GM10248 (cell line): ENCODE data around the gene BRSK2.

Source experiments
- CTCF ChIA-PET: fragments of 300-600 bp; sonication (Branson Sonifier 250); formaldehyde crosslinking; extraction: SDS; loops from one replicate; lab custom pipeline; 2021; ENCODE audit warnings: antibody characterized with exemption; lab: Yijun Ruan, JAX
- POLR2A ChIA-PET: fragments of 350-650 bp; sonication (Branson Sonifier 250); formaldehyde crosslinking; extraction: SDS; loops from one replicate; lab custom pipeline; 2020; ENCODE audit warnings: antibody characterized with exemption; lab: Yijun Ruan, JAX
- DNase-seq: peaks from one replicate; pipeline ENCODE4 v3.0.0; 2012; ENCODE audit errors: extremely low spot score
- CTCF ChIP-seq: IDR thresholded peaks from 2 replicates; pipeline ENCODE4 v1.5.1; 2012; ENCODE audit warnings: mild to moderate bottlenecking, low read depth; ENCODE audit errors: extremely low read depth, missing control alignments, control extremely low read depth

The BRSK2 gene

DNA sequence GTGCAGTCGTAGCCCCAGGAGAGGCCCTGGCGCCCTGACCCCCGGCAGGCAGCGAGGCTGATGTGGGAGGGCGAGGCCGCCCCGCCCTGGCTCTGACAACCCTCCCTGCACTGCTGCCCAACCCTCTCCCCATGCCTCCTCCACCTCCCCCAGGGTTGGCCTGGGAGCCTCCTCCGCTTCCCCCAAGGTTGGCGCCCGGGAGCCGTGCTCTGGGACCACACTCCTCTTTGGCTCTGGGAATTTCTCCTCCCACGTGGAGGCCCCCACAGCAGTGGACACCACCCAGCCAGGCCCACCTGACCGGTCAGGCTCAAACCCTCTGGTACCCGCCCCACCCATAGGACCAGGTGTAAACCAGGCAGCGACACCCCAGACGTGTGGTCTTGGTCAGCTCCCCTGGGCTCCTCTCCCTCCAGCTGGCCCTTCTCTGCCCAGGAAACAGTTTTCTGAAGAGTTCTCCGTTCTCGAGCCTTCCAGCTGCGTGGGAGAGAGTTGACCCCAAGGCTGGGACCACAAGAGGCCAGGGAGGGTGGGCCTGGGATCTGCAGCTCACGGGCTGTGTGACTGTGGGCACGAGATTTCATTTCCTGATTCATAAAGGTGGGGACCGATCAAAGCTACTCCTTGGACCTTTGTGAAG, 39.5 kb upstream of the BRSK2 start:
- ChIA-PET CTCF (interaction anchor here (1.0 to 1.2 kb wide), 2 partner anchors 27 to 32 kb away, joined by 3 read pairs; no protein-coding TSS in a partner anchor), POLR2A (no interaction called here)
- TF ChIP-seq CTCF, result no peak
- DNase-seq, result no peak

DNA sequence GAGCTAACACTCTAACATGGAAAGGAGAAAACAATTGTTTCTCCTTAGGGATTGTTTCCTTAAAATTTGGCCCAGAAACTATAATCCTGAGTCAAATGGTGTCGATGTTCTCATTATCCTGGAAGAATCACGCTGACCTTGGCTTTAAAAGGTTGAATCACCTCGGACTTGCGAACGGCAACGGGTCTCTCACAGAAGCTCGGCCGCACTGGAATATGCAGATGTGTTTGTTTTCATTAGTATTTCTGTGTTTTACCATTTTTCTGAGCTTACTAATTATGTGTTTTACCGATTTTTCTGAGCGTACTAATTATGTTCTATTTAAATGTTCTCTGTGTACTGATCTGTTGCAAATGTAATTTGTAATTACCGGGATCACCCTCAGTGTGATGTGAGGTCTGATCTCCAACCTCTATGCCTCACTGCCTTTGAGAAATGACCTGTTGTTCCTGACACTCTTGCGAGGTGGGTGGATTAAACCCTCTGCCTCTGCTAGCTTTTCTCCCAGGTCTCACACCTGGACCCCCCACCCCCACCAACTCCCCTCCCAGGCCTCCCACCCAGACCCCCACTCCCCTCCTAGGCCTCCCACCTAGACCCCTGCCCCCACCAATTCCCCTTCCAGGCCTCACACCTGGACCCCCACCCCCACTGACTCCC, 38.3 kb upstream of the BRSK2 start:
- no peak for DNase-seq
- POLR2A ChIA-PET, result no interaction called here
- CTCF ChIA-PET, result interaction anchor here (1.0 to 1.2 kb wide), 2 partner anchors 29 to 31 kb away, joined by 3 read pairs; no protein-coding TSS in a partner anchor
- TF ChIP-seq CTCF, result no peak

DNA sequence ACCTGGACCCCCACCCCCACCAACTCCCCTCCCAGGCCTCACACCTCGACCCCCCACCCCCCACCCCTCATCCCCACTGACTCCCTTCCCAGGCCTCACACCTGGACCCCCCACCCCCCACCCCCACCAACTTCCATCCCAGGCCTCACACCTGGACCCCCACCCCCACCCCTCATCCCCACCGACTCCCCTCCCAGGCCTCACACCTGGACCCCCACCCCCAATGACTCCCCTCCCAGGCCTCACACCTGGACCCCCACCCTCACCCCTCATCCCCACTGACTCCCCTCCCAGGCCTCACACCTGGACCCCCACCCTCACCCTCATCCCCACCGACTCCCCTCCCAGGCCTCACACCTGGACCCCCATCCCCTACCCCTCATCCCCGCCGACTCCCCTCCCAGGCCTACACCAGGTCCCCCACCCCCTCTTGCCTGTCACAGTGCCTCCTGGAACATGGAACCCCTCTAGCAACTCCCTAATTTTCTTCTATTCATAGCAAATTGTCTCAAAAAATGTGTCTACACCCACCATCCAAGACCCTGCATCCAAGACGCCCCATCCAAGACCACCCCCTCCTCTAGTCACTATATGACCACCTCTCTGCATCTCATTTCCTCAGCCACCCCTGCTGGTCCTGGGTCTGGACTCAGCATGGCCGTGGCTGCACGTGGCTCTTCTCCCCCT, 36.9 kb upstream of the BRSK2 start:
- TF ChIP-seq CTCF, result no peak
- DNase-seq, result no peak
- POLR2A ChIA-PET, result no interaction called here
- CTCF ChIA-PET, result no interaction called here

- CTCF ChIA-PET, result no interaction called here
- TF ChIP-seq CTCF, result no peak
- POLR2A ChIA-PET, result no interaction called here
- no peak for DNase-seq
Observed at GRCh38 chr11:1353383-1354124, 36.2 kb upstream of the BRSK2 start.

DNA sequence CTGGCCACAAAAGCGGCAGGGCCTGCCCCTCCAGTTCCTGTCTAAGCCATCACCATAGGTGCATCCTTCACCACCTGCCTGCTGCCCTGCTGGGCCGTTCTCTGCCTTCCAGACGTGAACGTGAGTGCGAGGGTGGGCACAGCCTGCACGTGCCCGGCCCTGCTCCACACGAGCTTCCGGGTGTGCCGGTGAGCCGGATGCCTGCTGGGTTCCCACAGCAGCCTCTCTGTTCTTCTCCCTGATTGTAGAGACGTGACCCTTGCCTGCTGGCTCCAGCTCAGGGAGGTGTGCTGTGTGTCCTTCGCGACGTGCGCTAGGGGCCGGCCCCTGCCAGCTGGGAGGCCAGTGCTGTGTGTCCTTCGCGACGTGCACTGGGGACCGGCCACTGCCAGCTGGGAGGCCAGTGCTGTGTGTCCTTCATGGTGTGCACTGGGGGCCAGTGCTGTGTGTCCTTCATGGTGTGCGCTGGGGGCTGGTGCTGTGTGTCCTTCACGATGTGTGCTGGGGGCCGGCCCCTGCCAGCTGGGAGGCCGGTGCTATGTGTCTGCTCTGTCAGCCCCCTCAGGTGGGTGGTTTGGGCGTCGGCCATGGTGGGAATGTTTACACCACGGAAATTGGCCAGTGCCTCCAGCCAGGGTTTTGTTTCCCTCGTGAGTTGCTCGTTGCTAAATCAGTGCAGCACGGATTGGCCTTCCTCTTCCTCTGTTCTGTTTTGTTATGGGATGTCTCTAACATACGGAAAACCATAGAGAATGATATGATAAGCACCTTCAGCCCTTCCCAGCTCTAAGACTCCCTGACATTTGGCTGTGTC, 35.4 kb upstream of the BRSK2 start:
- ChIA-PET CTCF (no interaction called here), POLR2A (no interaction called here)
- DNase-seq, result no peak
- no peak for TF ChIP-seq CTCF

DNA sequence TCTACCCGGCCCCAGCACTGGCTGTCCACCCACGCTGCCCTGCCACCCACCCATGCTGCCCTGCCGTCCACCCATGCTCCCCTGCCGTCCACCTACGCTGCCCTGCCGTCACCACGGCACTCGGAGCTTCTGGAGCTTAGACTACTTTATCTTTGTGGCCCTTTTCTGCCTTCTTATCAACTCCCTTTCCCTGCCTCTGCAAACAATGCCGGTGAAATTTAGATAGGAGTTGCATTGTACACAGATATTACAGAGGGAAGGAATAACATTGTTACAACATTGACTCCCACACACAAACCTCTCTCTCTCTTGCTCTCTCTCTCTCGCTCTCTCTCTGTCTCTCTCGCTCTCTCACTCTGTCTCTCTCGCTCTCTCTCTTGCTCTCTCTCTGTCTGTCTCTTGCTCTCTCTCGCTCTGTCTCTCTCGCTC, 33.7 kb upstream of the BRSK2 start:
- ChIA-PET CTCF (no interaction called here), POLR2A (no interaction called here)
- no peak for DNase-seq
- no peak for TF ChIP-seq CTCF
